ENCODE results near the gene KCNE1.

GRCh38 chr21:34522284-34522683, 10.3 kb upstream of the KCNE1 start:
- TF ChIP-seq SMC3 (IDR thresholded peaks at IDR 0.05), result no peak
- no peak for TF ChIP-seq POLR2A (IDR thresholded peaks at IDR 0.05; ENCODE audit: low read length)
- no peak for TF ChIP-seq REST (IDR thresholded peaks at IDR 0.05)
- TF ChIP-seq MAX (IDR thresholded peaks at IDR 0.05), result no peak
- TF ChIP-seq, protein P1, sequence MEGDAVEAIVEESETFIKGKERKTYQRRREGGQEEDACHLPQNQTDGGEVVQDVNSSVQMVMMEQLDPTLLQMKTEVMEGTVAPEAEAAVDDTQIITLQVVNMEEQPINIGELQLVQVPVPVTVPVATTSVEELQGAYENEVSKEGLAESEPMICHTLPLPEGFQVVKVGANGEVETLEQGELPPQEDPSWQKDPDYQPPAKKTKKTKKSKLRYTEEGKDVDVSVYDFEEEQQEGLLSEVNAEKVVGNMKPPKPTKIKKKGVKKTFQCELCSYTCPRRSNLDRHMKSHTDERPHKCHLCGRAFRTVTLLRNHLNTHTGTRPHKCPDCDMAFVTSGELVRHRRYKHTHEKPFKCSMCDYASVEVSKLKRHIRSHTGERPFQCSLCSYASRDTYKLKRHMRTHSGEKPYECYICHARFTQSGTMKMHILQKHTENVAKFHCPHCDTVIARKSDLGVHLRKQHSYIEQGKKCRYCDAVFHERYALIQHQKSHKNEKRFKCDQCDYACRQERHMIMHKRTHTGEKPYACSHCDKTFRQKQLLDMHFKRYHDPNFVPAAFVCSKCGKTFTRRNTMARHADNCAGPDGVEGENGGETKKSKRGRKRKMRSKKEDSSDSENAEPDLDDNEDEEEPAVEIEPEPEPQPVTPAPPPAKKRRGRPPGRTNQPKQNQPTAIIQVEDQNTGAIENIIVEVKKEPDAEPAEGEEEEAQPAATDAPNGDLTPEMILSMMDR (IDR thresholded peaks at IDR 0.05), result no peak
- no peak for TF ChIP-seq PHF8 (IDR thresholded peaks at IDR 0.05; ENCODE audit: borderline replicate concordance, low read depth)
- TF ChIP-seq RNF2 (IDR thresholded peaks at IDR 0.05; ENCODE audit: borderline replicate concordance, low read depth), result no peak
- TF ChIP-seq CEBPB (IDR thresholded peaks at IDR 0.05), result no peak
- TF ChIP-seq EP300 (IDR thresholded peaks at IDR 0.05), result no peak
- TF ChIP-seq FOXS1 (CRISPR knock-in tag; IDR thresholded peaks at IDR 0.05), result no peak
- TF ChIP-seq BHLHE40 (IDR thresholded peaks at IDR 0.05; ENCODE audit: low read depth, low read length), result no peak
- no peak for TF ChIP-seq RAD21 (conservative IDR thresholded peaks at IDR 0.05 in 1 of 2, IDR thresholded peaks at IDR 0.05 in 1 of 2)

Data from A549 (cell line).